ENCODE results near the gene CLCN3.

DNA sequence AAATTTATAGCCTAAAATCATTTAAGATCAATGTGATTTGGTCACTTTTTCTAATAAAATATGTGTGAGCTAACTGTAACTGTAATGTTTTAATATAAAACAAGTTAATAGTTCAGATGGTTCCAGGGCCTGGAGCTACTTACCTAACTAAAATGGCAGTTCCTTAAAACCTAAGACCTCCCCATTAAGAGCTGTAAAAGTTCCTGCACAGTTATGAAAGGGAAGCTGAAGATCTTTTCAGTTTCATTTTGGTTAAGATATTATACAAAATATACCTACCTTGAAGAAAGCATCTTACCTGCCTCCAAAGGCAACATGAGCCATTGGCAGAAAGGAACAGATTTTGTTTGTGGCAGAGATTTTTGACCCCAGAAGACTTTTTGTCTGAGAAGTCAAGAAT, 107.2 kb downstream of the CLCN3 start:
- TF ChIP-seq CTCF (conservative IDR thresholded peaks at IDR 0.05; ENCODE audit: low read depth, low read length) (no peak), EZH2 (IDR thresholded peaks at IDR 0.05; ENCODE audit: borderline replicate concordance, low read depth, low read length, poor library complexity, severe bottlenecking) (no peak)
